OCI-LY7 (cell line): ENCODE measurements around the gene INPP5A. TPM values are rescaled to one million over a fixed set of nuclear protein-coding genes. Genes with fewer than 3 reads are reported as not detected.

Source experiments
- BruUV-seq: library from RNA; stranded (reverse); fragments of 400-500 nt; replicated peaks from 2 replicates; lab custom pipeline; 2021; lab: Mats Ljungman, UMichigan
- CTCF ChIA-PET: fragments of 300-600 bp; sonication (Branson Sonifier 250); formaldehyde crosslinking; loops from one replicate; lab custom pipeline; 2022; ENCODE audit warnings: antibody characterized with exemption; ENCODE audit not compliant: unreplicated experiment; lab: Charles Lee
- POLR2A ChIA-PET: fragments of 300-600 bp; sonication (Branson Sonifier 250); formaldehyde crosslinking; loops from one replicate; lab custom pipeline; 2022; ENCODE audit warnings: antibody characterized with exemption; lab: Charles Lee
- DNase-seq: peaks from one replicate; pipeline ENCODE4 v3.0.0-alpha.2; 2015; ENCODE audit warnings: low spot score
- H2AFZ ChIP-seq: fragments of 200-600 bp; sonication (generic), shearing (Covaris generic); 2 replicates; pipeline ENCODE4 v1.6.1; 2014; ENCODE audit warnings: mild to moderate bottlenecking, antibody characterized with exemption, low read length, moderate library complexity
- H3K27ac ChIP-seq: fragments of 200-600 bp; sonication (generic); 2 replicates; pipeline ENCODE4 v1.5.1; 2014; ENCODE audit warnings: mixed run types, low read depth, mild to moderate bottlenecking, moderate library complexity, low read length, inconsistent platforms; ENCODE audit not compliant: poor library complexity, severe bottlenecking
- H3K36me3 ChIP-seq: fragments of 200-600 bp; sonication (generic); 2 replicates; pipeline ENCODE4 v1.6.1; 2014; ENCODE audit warnings: mild to moderate bottlenecking, antibody characterized with exemption, low read length, moderate library complexity, mixed read lengths; ENCODE audit not compliant: insufficient read depth
- H3K4me1 ChIP-seq: fragments of 200-600 bp; sonication (generic); 2 replicates; pipeline ENCODE4 v1.5.1; 2014; ENCODE audit warnings: mild to moderate bottlenecking, low read length; ENCODE audit not compliant: insufficient read depth, poor library complexity, severe bottlenecking
- H3K4me2 ChIP-seq: fragments of 200-600 bp; sonication (generic); 2 replicates; pipeline ENCODE4 v1.6.1; 2014; ENCODE audit warnings: mild to moderate bottlenecking, low read length
- H3K4me3 ChIP-seq: fragments of 200-600 bp; sonication (generic); 2 replicates; pipeline ENCODE4 v1.5.1; 2014; ENCODE audit warnings: mild to moderate bottlenecking, low read depth, low read length; ENCODE audit not compliant: poor library complexity, severe bottlenecking
- H3K79me2 ChIP-seq: fragments of 200-600 bp; sonication (generic); 2 replicates; pipeline ENCODE4 v1.6.1; 2016; ENCODE audit warnings: low read depth, mild to moderate bottlenecking, low read length, moderate library complexity, mixed read lengths; ENCODE audit not compliant: insufficient read depth
- H3K9me2 ChIP-seq: fragments of 200-600 bp; sonication (generic); 2 replicates; pipeline ENCODE4 v1.6.1; 2016; ENCODE audit warnings: mild to moderate bottlenecking, low read length, mixed read lengths; ENCODE audit not compliant: insufficient read depth
- H3K9me3 ChIP-seq: fragments of 200-600 bp; sonication (generic); 2 replicates; pipeline ENCODE4 v1.6.1; 2014; ENCODE audit warnings: mild to moderate bottlenecking, mixed run types, low read length, mixed read lengths
- H4K20me1 ChIP-seq: fragments of 200-600 bp; sonication (generic); 2 replicates; pipeline ENCODE4 v1.6.1; 2014; ENCODE audit warnings: mild to moderate bottlenecking, antibody characterized with exemption, low read length, moderate library complexity, mixed read lengths; ENCODE audit not compliant: insufficient read depth
- CTCF ChIP-seq: fragments of 200-600 bp; sonication (generic); conservative IDR thresholded peaks from 2 replicates; pipeline ENCODE4 v1.5.1; 2014; ENCODE audit warnings: mild to moderate bottlenecking, antibody characterized with exemption, low read length, moderate library complexity, mixed read lengths
- EZH2phosphoT487 ChIP-seq: fragments of 200-600 bp; sonication (generic); IDR thresholded peaks from 2 replicates; pipeline ENCODE4 v1.6.1; 2018; ENCODE audit warnings: low read depth, borderline replicate concordance, mild to moderate bottlenecking, mixed run types, antibody characterized with exemption, low read length, moderate library complexity, mixed read lengths
- intact Hi-C: fragments of 100-400 bp; cut with micrococcal nuclease; formaldehyde crosslinking; loops from one replicate; pipeline ENCODE4 v1.10.0; 2022; ENCODE audit not compliant: unreplicated experiment
- total RNA-seq, 2 experiments: library from RNA; depleted of rRNA in 1 of 2; stranded (reverse); fragments of >200 nt in 1 of 2; shearing (Covaris generic) in 1 of 2; gene quantifications; 2 replicates each; pipeline ENCODE4 v1.2.3, GENCODE V29; 2014 to 2022

INPP5A gene
- total RNA-seq, 2 experiments from 2014 or later = 14.5 to 18.4 TPM

GRCh38 chr10:132707776-132708171, 170.2 kb downstream of the INPP5A start:
- H3K9me3 ChIP-seq = peaks cover 9% of the 10 kb centered on the region; the same call in 1 of the 2 replicates
- intact Hi-C loops = no loop called here
- no peak overlapping the region for H3K4me2 ChIP-seq
- TF ChIP-seq CTCF (no peak), EZH2phosphoT487 (no peak)
- H2AFZ ChIP-seq = no peak overlapping the region
- H3K4me3 ChIP-seq = no peak overlapping the region
- no peaks in the 10 kb centered on the region for H4K20me1 ChIP-seq
- ChIA-PET POLR2A (no interaction called here), CTCF (no interaction called here)
- no peaks in the 10 kb centered on the region for H3K79me2 ChIP-seq
- no TSS peak for BruUV-seq
- no peak for DNase-seq
- no peaks in the 10 kb centered on the region for H3K36me3 ChIP-seq
- H3K4me1 ChIP-seq = no peaks in the 10 kb centered on the region
- H3K9me2 ChIP-seq = no peaks in the 10 kb centered on the region
- no peak overlapping the region for H3K27ac ChIP-seq

- no peak overlapping the region for H2AFZ ChIP-seq
- intact Hi-C loops = no loop called here
- no peaks in the 10 kb centered on the region for H3K4me1 ChIP-seq
- no peaks in the 10 kb centered on the region for H3K79me2 ChIP-seq
- ChIA-PET POLR2A (no interaction called here), CTCF (no interaction called here)
- H3K4me3 ChIP-seq = no peak overlapping the region
- H3K4me2 ChIP-seq = no peak overlapping the region
- no peak for DNase-seq
- H3K36me3 ChIP-seq = no peaks in the 10 kb centered on the region
- H3K9me2 ChIP-seq = no peaks in the 10 kb centered on the region
- no peak overlapping the region for H3K27ac ChIP-seq
- peaks cover 9% of the 10 kb centered on the region; the same call in 1 of the 2 replicates for H3K9me3 ChIP-seq
- no TSS peak for BruUV-seq
- no peak for TF ChIP-seq EZH2phosphoT487
- no peak for TF ChIP-seq CTCF
- H4K20me1 ChIP-seq = no peaks in the 10 kb centered on the region
These were observed 170.9 kb downstream of the INPP5A start for GRCh38 chr10:132708441-132708840.

- H2AFZ ChIP-seq = no peak overlapping the region
- no TSS peak for BruUV-seq
- no peaks in the 10 kb centered on the region for H3K9me2 ChIP-seq
- no peaks in the 10 kb centered on the region for H4K20me1 ChIP-seq
- peaks cover 9% of the 10 kb centered on the region; the same call in 1 of the 2 replicates for H3K9me3 ChIP-seq
- intact Hi-C loops = no loop called here
- no peak overlapping the region for H3K27ac ChIP-seq
- DNase-seq = no peak
- no peak for TF ChIP-seq EZH2phosphoT487
- H3K36me3 ChIP-seq = no peaks in the 10 kb centered on the region
- no peak overlapping the region for H3K4me3 ChIP-seq
- ChIA-PET POLR2A (no interaction called here), CTCF (no interaction called here)
- H3K4me1 ChIP-seq = no peaks in the 10 kb centered on the region
- H3K79me2 ChIP-seq = no peaks in the 10 kb centered on the region
- no peak overlapping the region for H3K4me2 ChIP-seq
These were observed 171.3 kb downstream of the INPP5A start for GRCh38 chr10:132708936-132709335.
